ENCODE measurements around the gene ZNF75A.

The ZNF75A gene

DNA sequence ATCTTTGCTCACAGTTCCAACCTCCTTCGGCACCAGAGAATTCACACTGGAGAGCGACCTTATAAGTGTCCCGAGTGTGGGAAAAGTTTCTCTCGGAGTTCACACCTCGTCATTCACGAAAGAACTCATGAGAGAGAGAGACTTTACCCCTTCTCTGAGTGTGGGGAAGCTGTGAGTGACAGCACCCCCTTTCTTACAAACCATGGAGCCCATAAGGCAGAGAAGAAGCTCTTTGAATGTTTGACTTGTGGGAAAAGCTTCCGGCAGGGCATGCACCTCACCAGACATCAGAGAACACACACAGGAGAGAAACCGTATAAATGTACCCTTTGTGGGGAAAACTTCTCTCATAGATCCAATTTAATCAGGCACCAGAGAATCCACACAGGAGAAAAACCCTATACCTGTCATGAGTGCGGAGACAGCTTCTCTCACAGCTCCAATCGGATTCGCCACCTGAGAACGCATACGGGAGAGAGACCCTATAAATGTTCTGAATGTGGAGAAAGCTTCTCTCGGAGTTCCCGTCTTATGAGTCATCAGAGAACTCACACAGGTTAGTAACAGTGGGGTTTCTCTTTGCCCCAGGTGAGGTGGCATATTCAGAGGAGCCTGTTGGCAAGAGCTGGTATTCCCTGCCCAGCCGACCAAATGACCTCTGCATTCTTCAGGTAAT is 15.2 kb upstream of the ZNF75A start:
- DNase-seq, result no peak

DNA sequence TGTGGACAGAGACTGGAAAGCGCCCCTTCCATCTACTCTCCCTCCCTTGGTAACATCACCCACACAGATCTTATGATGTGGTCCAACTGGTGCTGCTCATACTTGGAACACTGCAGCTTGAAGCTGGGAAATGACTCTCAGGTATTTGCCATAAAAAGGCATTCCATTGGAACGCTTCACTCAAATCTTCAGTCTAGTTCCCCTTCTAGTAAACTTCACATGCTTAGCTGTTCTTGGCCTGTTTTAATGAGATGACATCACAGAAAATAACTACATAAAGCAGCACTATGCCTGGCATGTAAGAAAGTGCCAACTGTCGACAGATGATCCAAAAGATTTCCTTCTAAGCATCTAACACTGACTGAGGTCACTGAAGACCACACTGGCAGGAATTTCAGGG is 12.7 kb upstream of the ZNF75A start:
- DNase-seq, result no peak

DNA sequence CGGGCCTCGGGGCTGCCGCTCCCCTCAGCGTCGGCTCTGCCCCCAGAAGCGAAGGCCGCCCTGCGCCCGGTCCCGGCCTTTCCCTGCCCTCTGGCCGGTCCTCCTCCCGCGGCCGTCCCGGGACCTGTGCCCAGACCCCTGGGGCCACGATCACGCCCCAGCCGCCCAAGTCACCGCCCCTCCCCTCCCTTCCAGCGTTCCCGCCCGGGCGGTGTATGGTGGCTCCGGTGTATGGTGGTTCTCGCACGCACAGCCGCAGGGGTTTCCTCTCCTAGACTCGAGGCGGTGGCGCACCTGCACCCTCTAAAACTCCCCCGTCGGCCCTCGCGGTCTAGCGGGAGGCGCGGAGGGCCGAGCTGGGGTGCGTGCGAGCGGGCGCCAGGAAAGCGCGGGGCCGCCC is 10.1 kb upstream of the ZNF75A start:
- DNase-seq, result no peak

DNA sequence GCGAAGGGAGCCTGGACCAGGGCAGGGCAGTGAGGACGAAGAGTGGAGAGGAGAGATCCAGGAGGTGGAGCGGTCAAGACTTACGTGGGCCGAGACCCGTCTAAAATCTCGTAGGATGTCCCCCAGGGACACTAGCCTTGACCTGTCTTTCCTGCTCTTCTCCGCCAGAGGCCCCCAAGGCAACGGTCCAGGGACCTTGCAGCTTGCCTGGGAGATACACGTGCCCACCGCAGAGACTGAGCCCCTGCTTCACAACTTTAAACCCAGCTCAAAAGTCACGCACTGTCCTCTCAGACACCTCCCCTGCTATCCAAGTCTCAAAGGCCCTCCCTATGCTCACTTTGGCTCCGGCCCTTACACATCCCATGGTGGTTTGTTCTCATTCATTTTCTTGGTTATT is 9.5 kb upstream of the ZNF75A start:
- DNase-seq, result no peak

DNA sequence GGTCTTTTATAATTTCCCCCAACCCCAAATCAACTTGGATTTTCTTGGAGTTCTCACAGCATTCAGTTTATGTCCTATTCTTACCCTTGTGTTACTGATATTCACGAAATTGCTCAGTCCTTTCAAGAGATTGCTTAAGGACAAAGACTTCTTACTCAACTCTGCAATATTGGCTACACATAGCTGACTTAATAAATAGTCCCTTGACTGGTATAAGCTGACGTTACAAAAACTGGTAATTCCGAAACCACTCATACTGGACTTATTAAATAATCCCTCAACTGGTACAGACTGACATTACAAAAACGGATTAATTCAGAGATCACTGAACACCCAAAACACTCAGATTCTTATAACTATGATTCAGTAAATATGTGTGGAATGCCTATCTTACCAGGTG is 927 bp upstream of the ZNF75A start:
- no peak for DNase-seq

DNA sequence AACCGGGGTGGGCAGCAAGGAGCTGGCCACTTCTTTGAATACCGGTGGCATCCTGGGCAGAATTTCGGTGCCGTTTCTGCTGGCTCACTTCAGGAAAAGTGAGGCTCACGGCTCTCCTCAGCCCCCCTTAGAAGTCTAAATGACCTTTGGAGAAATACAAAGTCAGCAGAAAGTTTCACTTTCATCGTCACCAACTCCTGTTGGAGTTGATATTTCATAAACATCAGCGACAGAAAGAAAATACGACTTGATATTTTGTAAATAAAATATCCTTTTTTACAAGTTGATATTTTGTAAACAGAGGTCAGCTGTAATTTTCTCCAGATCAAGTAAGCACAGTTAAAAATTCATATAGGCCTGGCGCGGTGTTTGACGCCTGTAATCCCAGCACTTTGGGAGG is 781 bp downstream of the ZNF75A start:
- no peak for DNase-seq

DNA sequence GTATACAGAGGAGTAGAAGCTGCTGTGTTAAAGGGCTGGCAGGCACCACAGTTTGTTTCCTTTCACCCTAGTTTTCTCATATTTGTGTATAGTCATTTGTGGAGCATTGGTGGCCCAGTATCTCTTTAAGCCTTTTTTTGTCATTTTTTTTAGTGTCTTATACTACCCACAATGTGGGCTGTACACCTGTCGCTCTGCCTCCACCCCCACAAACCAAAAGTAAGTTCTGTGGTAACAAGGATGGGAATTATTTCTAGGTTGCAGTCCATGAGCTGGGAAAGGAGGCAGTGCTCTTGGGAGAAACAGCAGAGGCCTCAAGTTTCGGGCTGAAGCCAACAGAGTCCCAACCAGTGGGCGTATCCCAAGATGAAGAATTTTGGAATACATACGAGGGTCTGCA is 6.2 kb downstream of the ZNF75A start:
- DNase-seq, result no peak

DNA sequence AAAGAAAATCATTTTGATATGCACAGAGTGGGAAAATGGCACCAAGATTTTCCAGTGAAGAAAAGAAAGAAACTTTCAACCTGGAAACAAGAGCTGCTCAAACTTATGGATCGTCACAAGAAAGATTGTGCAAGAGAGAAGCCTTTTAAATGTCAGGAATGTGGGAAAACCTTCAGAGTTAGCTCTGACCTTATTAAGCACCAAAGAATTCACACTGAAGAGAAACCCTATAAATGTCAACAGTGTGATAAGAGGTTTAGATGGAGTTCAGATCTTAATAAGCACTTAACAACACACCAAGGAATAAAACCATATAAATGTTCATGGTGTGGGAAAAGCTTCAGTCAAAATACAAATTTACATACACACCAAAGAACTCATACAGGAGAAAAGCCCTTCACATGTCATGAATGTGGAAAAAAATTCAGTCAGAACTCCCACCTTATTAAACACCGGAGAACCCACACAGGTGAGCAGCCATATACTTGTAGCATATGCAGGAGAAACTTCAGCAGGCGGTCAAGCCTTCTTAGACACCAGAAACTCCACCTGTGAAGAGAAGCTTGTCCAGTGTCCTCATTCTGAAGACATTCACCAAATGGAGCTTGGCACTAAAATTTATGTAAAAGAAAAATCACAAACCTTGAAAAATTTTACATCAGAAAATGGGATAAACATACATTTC is 12.2 kb downstream of the ZNF75A start:
- DNase-seq, result peak; percentile 17

DNA sequence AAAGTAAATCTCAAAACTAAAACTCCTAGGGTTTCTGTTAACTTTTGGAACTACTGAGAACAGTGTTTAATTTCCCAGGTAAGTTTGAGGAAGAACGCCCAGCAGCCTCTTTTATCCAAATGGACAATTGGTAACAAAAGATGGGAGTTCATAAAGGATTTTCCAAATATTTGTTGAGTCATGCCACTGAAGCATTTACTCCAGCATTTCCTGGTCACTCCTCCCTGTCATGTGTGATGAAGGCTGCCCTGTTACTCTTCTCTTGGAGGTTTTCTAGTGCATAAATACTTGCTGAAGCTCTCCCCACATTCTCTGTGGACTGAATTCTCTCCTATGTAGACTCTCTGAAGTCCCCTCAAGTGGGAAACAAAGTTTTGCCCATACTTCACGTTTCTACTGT is 16.5 kb downstream of the ZNF75A start:
- DNase-seq, result no peak

DNA sequence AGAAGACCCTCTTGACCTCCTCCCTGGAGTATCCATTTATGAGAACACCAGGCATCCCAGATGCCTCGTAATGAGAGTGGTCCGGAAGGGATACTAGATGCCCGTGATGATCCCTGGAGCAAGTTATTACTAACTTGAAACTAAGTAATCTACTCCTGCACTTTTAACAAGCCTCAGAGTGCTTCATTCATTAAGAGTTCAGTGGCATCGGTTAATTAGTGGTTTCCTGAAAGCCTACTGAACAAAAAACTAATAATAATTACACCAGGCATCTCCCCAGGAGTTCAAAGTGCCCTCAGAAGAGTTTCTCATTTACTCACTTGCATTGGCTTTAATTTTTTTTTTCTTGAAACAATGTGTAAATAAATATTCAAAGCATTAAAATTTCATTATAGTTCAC is 22.2 kb downstream of the ZNF75A start:
- no peak for DNase-seq

DNA sequence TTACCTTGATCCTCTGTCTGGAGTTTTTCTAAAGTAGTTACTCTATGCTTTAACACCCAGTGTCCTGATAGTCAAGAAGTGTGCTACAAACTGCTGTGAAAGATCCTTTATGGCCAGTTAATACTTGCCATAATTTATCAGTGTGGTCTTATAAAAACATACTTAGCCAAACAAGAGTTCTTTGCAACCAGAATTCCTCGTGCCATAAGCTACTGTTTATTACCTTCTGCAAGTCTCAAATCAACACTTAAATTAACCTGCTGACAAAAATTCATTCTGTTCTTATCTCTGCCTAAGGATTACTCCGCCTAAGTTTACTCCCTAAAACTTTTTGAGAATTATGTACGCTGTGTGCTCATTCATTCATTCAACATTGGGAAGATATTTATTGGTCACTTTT is 22.8 kb downstream of the ZNF75A start:
- DNase-seq, result no peak

DNA sequence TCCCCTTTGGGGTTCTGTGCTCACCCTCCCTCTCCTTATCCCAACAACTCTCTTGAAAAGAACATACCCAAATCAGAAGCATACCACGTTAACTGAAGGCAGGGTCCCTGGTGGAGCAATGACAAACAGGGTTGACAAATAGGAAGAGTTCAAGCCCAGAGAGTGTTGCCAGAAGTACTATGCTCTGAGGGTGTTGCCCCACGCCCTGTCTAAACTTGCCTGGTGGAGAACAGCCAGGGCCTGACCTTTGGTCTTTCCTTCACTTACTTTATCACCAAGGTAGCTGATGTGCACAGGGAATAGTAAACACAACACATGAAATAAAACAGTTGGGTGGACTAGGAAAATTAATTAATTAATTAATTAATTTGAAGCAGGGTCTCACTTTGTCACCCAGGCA is 23.3 kb downstream of the ZNF75A start:
- no peak for DNase-seq

DNA sequence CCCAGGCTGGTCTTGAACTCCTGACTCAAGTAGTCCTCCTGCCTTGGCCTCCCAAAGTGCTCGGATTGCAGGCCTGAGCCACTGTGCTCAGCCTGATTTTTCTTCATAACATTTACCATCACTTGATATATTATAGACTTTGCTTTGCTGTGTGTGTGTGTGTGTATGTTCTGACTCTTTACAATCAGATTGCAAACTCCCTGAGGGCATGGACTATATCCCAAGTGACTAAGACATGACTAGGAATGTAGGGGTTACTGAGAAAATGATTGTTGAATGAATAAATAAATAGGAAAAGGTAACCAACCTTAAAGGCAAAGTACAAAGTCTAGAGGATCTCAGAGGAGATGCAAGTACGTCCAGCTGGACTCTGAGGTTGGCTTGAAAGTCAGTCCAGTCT is 40.7 kb downstream of the ZNF75A start:
- DNase-seq, result no peak

DNA sequence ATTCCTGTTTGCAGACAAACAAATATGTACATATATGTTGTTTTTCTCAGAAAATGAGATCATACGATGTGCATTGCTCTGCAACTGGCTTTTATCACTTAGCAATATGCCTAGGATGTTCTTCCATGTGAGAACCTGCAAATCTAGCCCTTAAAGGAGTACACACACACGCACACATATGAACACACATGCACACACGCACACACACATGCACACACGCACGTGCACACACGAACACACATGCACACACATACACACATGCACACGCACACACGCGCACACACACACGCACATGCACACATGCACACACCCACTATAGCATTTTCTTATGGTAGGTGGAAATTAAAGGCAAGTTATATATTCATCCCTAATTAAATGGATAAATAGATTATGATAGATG is 42.3 kb downstream of the ZNF75A start:
- no peak for DNase-seq

DNA sequence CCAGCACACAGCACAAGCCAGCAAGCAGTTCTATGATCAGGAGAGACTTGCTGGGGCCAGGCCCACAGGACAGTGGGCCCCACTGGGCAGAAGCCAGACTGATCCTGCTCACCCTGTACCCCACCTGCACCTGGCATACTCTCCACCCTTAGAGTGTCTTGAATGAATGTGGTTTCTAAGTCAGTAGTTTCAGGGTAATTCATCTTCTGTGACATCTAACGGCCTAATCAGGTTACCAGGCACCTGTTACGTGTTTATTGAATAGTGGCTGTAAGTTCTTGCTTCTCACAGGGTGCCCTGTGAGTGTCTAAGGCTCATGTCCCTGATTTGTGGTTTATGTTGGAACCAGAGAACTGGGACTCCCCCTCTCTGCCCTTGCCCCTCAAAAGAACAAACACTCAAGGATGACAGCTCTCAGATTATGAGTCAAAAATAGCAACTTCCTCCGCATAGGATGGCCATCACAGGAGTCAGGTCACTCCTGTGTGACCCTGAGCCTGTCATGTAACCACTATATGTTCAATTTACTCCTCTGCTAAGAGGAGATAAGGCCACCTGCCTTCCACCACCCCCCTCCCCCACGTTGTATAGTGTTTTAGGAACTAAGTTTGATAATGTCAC is 43.4 kb downstream of the ZNF75A start:
- peak; percentile 41 for DNase-seq

DNA sequence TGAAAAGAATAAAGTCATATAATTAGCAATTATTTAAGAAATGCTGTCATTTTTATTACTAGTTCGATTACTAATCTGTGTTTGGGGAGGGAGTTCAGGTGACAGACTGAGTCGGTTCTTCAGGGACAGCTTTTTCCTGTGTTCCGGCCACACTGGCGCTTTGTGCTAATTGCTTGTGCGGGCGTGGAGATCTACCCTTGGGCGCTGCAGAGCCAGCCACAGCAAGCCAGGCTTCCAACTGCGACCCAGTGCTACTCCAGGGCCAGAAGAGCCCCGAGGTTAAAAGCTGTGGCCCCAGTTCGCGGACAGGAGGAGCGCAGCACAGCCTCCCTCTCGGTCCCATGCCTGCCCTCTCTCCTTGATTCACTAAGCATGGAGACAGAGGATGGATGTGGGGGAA is 43.9 kb downstream of the ZNF75A start:
- no peak for DNase-seq

DNA sequence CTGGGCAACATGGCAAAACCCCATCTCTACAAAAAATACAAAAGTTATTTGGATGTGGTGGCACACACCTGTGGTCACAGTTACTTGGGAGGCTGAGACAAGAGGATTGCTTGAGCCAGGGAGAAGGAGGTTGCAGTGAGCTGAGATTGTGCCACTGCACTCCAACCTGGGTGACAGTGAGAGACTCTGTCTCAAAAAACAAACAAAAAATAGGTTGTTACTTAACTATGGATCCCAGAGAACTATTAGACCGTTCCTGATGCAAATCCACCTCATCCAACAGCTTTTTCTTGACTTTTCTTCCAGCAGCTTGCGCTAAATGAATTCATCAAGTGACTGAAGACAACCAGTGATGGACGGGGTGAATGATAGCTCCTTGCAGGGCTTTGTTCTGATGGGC is 50.3 kb downstream of the ZNF75A start, which contains the start of gene OR2C1:
Gene OR2C1 (plus strand): TSS at position 301 of the 400 bp plus-strand sequence. CDS start 52 bp downstream, at position 353.
- DNase-seq, result no peak

DNA sequence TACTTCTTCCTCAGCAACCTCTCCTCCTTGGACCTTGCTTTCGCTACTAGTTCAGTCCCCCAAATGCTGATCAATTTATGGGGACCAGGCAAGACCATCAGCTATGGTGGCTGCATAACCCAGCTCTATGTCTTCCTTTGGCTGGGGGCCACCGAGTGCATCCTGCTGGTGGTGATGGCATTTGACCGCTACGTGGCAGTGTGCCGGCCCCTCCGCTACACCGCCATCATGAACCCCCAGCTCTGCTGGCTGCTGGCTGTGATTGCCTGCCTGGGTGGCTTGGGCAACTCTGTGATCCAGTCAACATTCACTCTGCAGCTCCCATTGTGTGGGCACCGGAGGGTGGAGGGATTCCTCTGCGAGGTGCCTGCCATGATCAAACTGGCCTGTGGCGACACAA is 50.8 kb downstream of the ZNF75A start:
- no peak for DNase-seq

DNA sequence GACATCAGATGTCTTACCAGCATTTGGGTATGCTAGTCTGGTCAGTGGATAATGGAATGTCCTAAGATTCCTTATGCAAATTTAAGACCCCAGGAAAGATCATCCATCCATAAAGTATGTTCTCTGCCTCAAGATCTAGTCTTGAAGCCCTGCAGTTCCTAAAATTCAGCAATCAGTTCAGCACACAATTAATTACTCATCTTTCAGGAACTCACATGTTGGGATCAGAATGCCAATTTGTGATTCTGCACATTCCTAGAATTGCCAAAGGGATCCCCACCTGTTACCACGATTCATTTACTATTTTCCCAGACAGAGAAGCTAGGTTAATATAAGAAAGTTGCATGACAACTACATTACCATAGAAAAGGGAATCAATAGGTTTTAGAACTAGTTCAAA is 53.6 kb downstream of the ZNF75A start:
- no peak for DNase-seq

DNA sequence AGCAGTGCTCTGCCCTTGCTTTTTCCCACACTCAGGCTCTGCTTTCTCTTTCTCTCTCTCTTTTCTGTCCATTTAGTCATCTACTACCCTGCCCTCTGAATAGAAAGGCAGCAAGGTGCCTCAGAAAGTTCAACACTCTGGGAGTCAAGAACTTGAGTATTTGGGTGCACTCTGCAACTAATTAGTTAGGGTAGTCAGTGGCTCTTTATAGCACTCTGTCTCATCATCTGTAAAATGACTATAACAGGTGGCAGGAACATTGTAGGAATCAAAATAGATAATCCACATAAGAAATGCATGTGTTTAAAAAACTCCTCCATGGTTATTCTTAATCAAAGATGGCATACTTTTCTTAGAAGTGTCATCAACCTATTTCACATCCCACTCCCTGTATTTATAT is 57.6 kb downstream of the ZNF75A start:
- DNase-seq, result no peak

DNA sequence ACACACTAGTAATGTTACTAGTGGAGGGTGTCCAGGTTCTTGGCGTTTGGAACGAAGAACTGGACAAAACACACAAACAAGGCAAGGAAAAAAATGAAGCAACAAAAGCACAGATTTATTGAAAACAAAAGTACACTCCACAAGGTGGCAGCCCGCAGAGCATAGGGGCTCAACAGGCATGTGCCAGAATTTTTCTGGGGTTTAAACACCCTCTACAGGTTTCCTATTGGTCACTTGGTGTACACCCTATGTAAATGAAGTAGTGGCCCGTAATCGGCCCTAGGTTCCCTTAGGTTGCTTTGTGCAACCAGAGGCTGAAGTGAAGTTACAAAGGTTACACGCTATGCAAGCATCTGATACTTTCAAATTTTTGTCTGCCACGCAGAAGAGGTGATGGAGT is 58.5 kb downstream of the ZNF75A start:
- peak; percentile 36 for DNase-seq

DNA sequence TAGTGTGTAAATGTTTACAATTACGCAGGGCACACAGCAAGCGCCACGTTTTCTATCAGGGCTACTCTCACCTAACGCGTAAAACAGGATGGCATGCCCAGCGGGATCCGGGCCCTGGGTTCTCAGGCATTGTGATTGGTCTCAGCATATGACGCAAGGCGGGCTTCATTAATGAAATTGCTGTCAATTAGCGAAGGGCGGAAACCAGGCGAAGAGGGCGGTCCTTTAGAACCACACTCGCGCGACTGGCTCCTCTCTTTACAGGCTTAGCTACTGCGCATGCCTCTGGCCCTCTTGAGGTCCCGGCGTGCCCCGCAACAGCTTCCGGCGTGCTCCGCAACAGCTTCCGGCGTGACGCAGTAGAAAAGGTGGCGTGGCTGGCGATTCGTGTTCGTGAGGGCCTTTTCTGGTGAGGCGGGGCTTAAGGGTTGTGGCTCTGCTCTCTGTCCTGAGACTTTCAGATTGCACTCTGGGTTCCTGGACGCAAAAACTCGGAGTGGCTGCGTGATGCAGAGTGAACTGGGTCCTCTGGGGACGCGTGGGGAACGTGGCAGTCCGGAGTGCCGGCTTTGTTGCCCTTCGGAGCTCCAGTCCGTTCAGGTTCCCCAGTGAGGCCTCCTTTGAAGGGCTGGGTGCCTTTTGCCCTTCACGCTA is 59.6 kb downstream of the ZNF75A start:
- peak; percentile 97 for DNase-seq
